ENCODE data around the gene LTC4S.

Gene LTC4S

GRCh38 chr5:179795049-179795862 is 1.5 kb downstream of the LTC4S start:
- Histone ChIP-seq H3K27me3 (ENCODE audit: insufficient read depth, low read depth, severe bottlenecking) (no peaks in the 10 kb centered on the region), H3K27ac (peak overlapping the region; percentile 73), H3K9me3 (ENCODE audit: severe bottlenecking) (no peaks in the 10 kb centered on the region), H3K36me3 (no peaks in the 10 kb centered on the region; the same call in 1 of the 2 replicates), H3K4me3 (ENCODE audit: low read depth, low read length) (peak overlapping the region; percentile 29)
- TF ChIP-seq CTCF (IDR thresholded peaks at IDR 0.05; ENCODE audit: low read depth, low read length), result no peak
- DNase-seq, result peak; percentile 68

- H3K9me3 ChIP-seq (ENCODE audit: severe bottlenecking), result no peaks in the 10 kb centered on the region
- H3K4me3 ChIP-seq (ENCODE audit: low read depth, low read length), result peak overlapping the region; percentile 29
- H3K27ac ChIP-seq, result peak overlapping the region; percentile 73
- peak; percentile 56 for TF ChIP-seq CTCF (IDR thresholded peaks at IDR 0.05; ENCODE audit: low read depth, low read length)
- no peaks in the 10 kb centered on the region; the same call in 1 of the 2 replicates for H3K36me3 ChIP-seq
- no peaks in the 10 kb centered on the region for H3K27me3 ChIP-seq (ENCODE audit: insufficient read depth, low read depth, severe bottlenecking)
- DNase-seq, result peak; percentile 61
These were observed 2.4 kb downstream of the LTC4S start for GRCh38 chr5:179795863-179796833.

- Histone ChIP-seq H3K27me3 (ENCODE audit: insufficient read depth, low read depth, severe bottlenecking) (no peaks in the 10 kb centered on the region), H3K4me3 (ENCODE audit: low read depth, low read length) (peak overlapping the region; percentile 29; the same call in 1 of the 2 replicates), H3K27ac (no peak overlapping the region), H3K9me3 (ENCODE audit: severe bottlenecking) (no peaks in the 10 kb centered on the region), H3K36me3 (no peaks in the 10 kb centered on the region; the same call in 1 of the 2 replicates)
- no peak for DNase-seq
- no peak for TF ChIP-seq CTCF (IDR thresholded peaks at IDR 0.05; ENCODE audit: low read depth, low read length)
These were observed 3.3 kb downstream of the LTC4S start for GRCh38 chr5:179796877-179797608.

- Histone ChIP-seq H3K27ac (no peak overlapping the region), H3K4me3 (ENCODE audit: low read depth, low read length) (no peak overlapping the region), H3K9me3 (ENCODE audit: severe bottlenecking) (no peaks in the 10 kb centered on the region), H3K27me3 (ENCODE audit: insufficient read depth, low read depth, severe bottlenecking) (no peaks in the 10 kb centered on the region), H3K36me3 (no peaks in the 10 kb centered on the region; the same call in 1 of the 2 replicates)
- no peak for TF ChIP-seq CTCF (IDR thresholded peaks at IDR 0.05; ENCODE audit: low read depth, low read length)
- no peak for DNase-seq
These were observed 4.0 kb downstream of the LTC4S start for GRCh38 chr5:179797741-179798140.

GRCh38 chr5:179798144-179798770 is 4.5 kb downstream of the LTC4S start:
- DNase-seq, result no peak
- no peak overlapping the region for H3K4me3 ChIP-seq (ENCODE audit: low read depth, low read length)
- no peak overlapping the region for H3K27ac ChIP-seq
- no peak for TF ChIP-seq CTCF (IDR thresholded peaks at IDR 0.05; ENCODE audit: low read depth, low read length)
- H3K36me3 ChIP-seq, result no peaks in the 10 kb centered on the region; the same call in 1 of the 2 replicates
- H3K9me3 ChIP-seq (ENCODE audit: severe bottlenecking), result no peaks in the 10 kb centered on the region
- no peaks in the 10 kb centered on the region for H3K27me3 ChIP-seq (ENCODE audit: insufficient read depth, low read depth, severe bottlenecking)

Data from WERI-Rb-1 (cell line).